GM23338 (cell line): ENCODE data around the gene CHMP4B. TPM values are rescaled to one million over a fixed set of nuclear protein-coding genes. Genes with fewer than 3 reads are reported as not detected.

Experiments used
- ATAC-seq: fragments of 200-7000 bp; cut with Tn5 transposase; 3 replicates; pipeline ENCODE4 v1.9.1; 2020
- DNase-seq: peaks from one replicate; pipeline ENCODE4 v3.0.0-alpha.2; 2015; ENCODE audit warnings: low spot score
- H2AFZ ChIP-seq: fragments of 200-600 bp; sonication (generic); 2 replicates; pipeline ENCODE4 v1.8.0; 2016; ENCODE audit warnings: antibody characterized with exemption, mild to moderate bottlenecking, moderate library complexity
- H3F3A ChIP-seq: fragments of 200-600 bp; sonication (generic); replicated peaks from 2 replicates; pipeline ENCODE4 v1.8.0; 2017; ENCODE audit warnings: antibody characterized with exemption, mixed run types, low read depth
- H3K27ac ChIP-seq: fragments of 200-600 bp; sonication (generic); 2 replicates; pipeline ENCODE4 v1.6.1; 2016; ENCODE audit warnings: low read depth
- H3K27me3 ChIP-seq: fragments of 200-600 bp; sonication (generic); 2 replicates; pipeline ENCODE4 v1.8.0; 2016; ENCODE audit warnings: mild to moderate bottlenecking, mixed run types, moderate library complexity; ENCODE audit not compliant: insufficient read depth
- H3K36me3 ChIP-seq: fragments of 200-600 bp; sonication (generic); 2 replicates; pipeline ENCODE4 v1.8.0; 2016; ENCODE audit warnings: mild to moderate bottlenecking; ENCODE audit not compliant: insufficient read depth
- H3K4me1 ChIP-seq: fragments of 200-600 bp; sonication (generic); 2 replicates; pipeline ENCODE4 v1.8.0; 2016; ENCODE audit warnings: mild to moderate bottlenecking, moderate library complexity; ENCODE audit not compliant: insufficient read depth
- H3K4me2 ChIP-seq: fragments of 200-600 bp; sonication (generic); 2 replicates; pipeline ENCODE4 v1.7.1; 2017; ENCODE audit warnings: mixed run types
- H3K4me3 ChIP-seq: fragments of 200-600 bp; sonication (generic); 2 replicates; pipeline ENCODE4 v1.6.1; 2016; ENCODE audit warnings: mixed run types
- H3K79me2 ChIP-seq: fragments of 200-600 bp; sonication (generic); replicated peaks from 2 replicates; pipeline ENCODE4 v1.8.0; 2017; ENCODE audit warnings: mild to moderate bottlenecking; ENCODE audit not compliant: insufficient read depth
- H3K9me2 ChIP-seq: fragments of 200-600 bp; sonication (generic); 2 replicates; pipeline ENCODE4 v1.8.0; 2017; ENCODE audit not compliant: insufficient read depth
- H4K20me1 ChIP-seq: fragments of 200-600 bp; sonication (generic); replicated peaks from 2 replicates; pipeline ENCODE4 v1.8.0; 2017; ENCODE audit warnings: mild to moderate bottlenecking; ENCODE audit not compliant: insufficient read depth
- H3K27ac Mint-ChIP-seq: 2 replicates; pipeline ENCODE4 v1.8.0; 2020; ENCODE audit warnings: inconsistent platforms, mild to moderate bottlenecking, moderate library complexity, mixed read lengths
- H3K27me3 Mint-ChIP-seq: 3 replicates; pipeline ENCODE4 v1.8.0; 2022; ENCODE audit warnings: low read depth, mild to moderate bottlenecking, moderate library complexity, mixed read lengths, inconsistent platforms; ENCODE audit not compliant: insufficient read depth, poor library complexity
- H3K36me3 Mint-ChIP-seq: 3 replicates; pipeline ENCODE4 v1.8.0; 2021; ENCODE audit warnings: low read depth, mild to moderate bottlenecking, inconsistent platforms, moderate library complexity, mixed read lengths
- H3K4me1 Mint-ChIP-seq: 3 replicates; pipeline ENCODE4 v1.8.0; 2020; ENCODE audit warnings: mild to moderate bottlenecking, inconsistent platforms, mixed read lengths
- H3K4me3 Mint-ChIP-seq: 3 replicates; pipeline ENCODE4 v1.8.0; 2021; ENCODE audit warnings: moderate library complexity, mild to moderate bottlenecking, inconsistent platforms, mixed read lengths
- H3K9me3 Mint-ChIP-seq: 3 replicates; pipeline ENCODE4 v1.8.0; 2020; ENCODE audit warnings: moderate library complexity, mild to moderate bottlenecking, inconsistent platforms, mixed read lengths
- CREB1 ChIP-seq: fragments of 250-450 bp; sonication (Bioruptor Pico); IDR thresholded peaks from 2 replicates; pipeline ENCODE4 v1.5.0; 2020; ENCODE audit warnings: low read depth, mild to moderate bottlenecking, moderate library complexity
- ETS1 ChIP-seq: IDR thresholded peaks from 2 replicates; pipeline ENCODE4 v1.6.1; 2016; ENCODE audit warnings: antibody characterized with exemption
- EZH2 ChIP-seq: fragments of 200-600 bp; sonication (generic); IDR thresholded peaks from one replicate; pipeline ENCODE4 v1.8.0; 2017; ENCODE audit warnings: antibody characterized with exemption, mild to moderate bottlenecking, low read depth; ENCODE audit not compliant: unreplicated experiment
- EZH2phosphoT487 ChIP-seq: fragments of 200-600 bp; sonication (generic); IDR thresholded peaks from one replicate; pipeline ENCODE4 v1.8.1; 2018; ENCODE audit warnings: antibody characterized with exemption; ENCODE audit not compliant: unreplicated experiment
- JUNB ChIP-seq: IDR thresholded peaks from one replicate; pipeline ENCODE4 v1.6.1; 2016; ENCODE audit warnings: antibody characterized with exemption; ENCODE audit not compliant: unreplicated experiment
- NANOG ChIP-seq: IDR thresholded peaks from 2 replicates; pipeline ENCODE4 v1.6.1; 2016; ENCODE audit warnings: antibody characterized with exemption, borderline replicate concordance
- POLR2AphosphoS5 ChIP-seq: IDR thresholded peaks from 2 replicates; pipeline ENCODE4 v1.6.1; 2016; ENCODE audit warnings: antibody characterized with exemption, low read depth
- STAT1 ChIP-seq: IDR thresholded peaks from one replicate; pipeline ENCODE4 v1.6.1; 2016; ENCODE audit warnings: antibody characterized with exemption; ENCODE audit not compliant: unreplicated experiment
- ZNF114 ChIP-seq: fragments of 250-450 bp; sonication (Bioruptor Pico); IDR thresholded peaks from 2 replicates; pipeline ENCODE4 v1.5.0; 2020; ENCODE audit warnings: mild to moderate bottlenecking, moderate library complexity
- polyA plus RNA-seq: library from polyadenylated mRNA; unstranded; fragments of >200 nt; fragmentation: Nextera tagmentation; extraction: Ambion mirVana; gene quantifications from 2 replicates; pipeline ENCODE4 v1.2.1, GENCODE V29; 2016
- total RNA-seq: library from RNA; depleted of rRNA; stranded (reverse); fragments of >200 nt; shearing (Covaris generic); gene quantifications from 2 replicates; pipeline ENCODE4 v1.2.3, GENCODE V29; 2014
- TF ChIP-seq, protein P1 (sequence below), 2 experiments: fragments of 200-600 bp in 1 of 2; sonication (generic) in 1 of 2; conservative IDR thresholded peaks; 2 replicates each; pipeline versions ENCODE4 v1.5.1 to v1.6.1; 2016 to 2017; ENCODE audit warnings: antibody characterized with exemption in 2 of 2, low read depth in 2 of 2, mild to moderate bottlenecking in 2 of 2, moderate library complexity in 1 of 2
- TF ChIP-seq, protein P2 (sequence below): fragments of 250-450 bp; sonication (Bioruptor Pico); IDR thresholded peaks from 2 replicates; pipeline ENCODE4 v1.5.0; 2020; ENCODE audit warnings: mild to moderate bottlenecking, moderate library complexity

The CHMP4B gene
- total and polyA plus RNA-seq, 2 experiments from 2014 or later, result 14.5 to 49.3 TPM

DNA sequence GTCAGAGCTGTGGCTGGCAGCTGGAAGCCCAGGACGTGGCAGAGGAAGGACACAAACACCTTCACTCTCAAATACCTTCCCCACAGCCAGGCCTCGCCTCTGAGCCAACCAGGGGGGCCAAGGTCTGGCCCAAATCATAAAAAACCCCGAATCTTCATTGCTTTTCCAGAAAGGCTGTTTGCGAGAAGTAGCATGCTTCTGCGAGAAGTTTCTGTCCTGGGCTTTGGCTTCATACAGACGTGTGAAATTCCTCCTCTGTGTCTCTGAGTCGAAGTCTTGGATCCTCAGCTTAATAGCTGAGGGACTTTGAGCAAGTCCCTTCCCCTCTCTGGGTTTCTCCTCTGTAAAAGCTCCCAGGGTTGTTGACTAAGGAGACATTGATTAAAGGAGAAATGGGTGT is 63.0 kb downstream of the CHMP4B start:
- Mint-ChIP-seq H3K4me3 (no peak overlapping the region), H3K27ac (no peak overlapping the region), H3K27me3 (peaks cover 15% of the 10 kb centered on the region), H3K9me3 (peaks cover 12% of the 10 kb centered on the region), H3K4me1 (peaks cover 10% of the 10 kb centered on the region; the same call in 2 of the 3 replicates), H3K36me3 (no peaks in the 10 kb centered on the region; the same call in 2 of the 3 replicates)
- Histone ChIP-seq H3K9me2 (no peaks in the 10 kb centered on the region), H3K4me3 (no peak overlapping the region), H3K4me2 (no peak overlapping the region), H4K20me1 (no peaks in the 10 kb centered on the region), H3F3A (no peaks in the 10 kb centered on the region), H3K79me2 (no peaks in the 10 kb centered on the region), H3K27ac (no peak overlapping the region), H3K36me3 (no peaks in the 10 kb centered on the region), H3K4me1 (no peaks in the 10 kb centered on the region), H2AFZ (no peak overlapping the region), H3K27me3 (no peaks in the 10 kb centered on the region)
- ATAC-seq (no peak), DNase-seq (no peak)
- TF ChIP-seq JUNB, result no peak
- TF ChIP-seq, protein P1, sequence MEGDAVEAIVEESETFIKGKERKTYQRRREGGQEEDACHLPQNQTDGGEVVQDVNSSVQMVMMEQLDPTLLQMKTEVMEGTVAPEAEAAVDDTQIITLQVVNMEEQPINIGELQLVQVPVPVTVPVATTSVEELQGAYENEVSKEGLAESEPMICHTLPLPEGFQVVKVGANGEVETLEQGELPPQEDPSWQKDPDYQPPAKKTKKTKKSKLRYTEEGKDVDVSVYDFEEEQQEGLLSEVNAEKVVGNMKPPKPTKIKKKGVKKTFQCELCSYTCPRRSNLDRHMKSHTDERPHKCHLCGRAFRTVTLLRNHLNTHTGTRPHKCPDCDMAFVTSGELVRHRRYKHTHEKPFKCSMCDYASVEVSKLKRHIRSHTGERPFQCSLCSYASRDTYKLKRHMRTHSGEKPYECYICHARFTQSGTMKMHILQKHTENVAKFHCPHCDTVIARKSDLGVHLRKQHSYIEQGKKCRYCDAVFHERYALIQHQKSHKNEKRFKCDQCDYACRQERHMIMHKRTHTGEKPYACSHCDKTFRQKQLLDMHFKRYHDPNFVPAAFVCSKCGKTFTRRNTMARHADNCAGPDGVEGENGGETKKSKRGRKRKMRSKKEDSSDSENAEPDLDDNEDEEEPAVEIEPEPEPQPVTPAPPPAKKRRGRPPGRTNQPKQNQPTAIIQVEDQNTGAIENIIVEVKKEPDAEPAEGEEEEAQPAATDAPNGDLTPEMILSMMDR (conservative IDR thresholded peaks at IDR 0.05; ENCODE audit: low read depth in 2 of 2), result no peak
- TF ChIP-seq ETS1, result no peak
- no peak for TF ChIP-seq NANOG

DNA sequence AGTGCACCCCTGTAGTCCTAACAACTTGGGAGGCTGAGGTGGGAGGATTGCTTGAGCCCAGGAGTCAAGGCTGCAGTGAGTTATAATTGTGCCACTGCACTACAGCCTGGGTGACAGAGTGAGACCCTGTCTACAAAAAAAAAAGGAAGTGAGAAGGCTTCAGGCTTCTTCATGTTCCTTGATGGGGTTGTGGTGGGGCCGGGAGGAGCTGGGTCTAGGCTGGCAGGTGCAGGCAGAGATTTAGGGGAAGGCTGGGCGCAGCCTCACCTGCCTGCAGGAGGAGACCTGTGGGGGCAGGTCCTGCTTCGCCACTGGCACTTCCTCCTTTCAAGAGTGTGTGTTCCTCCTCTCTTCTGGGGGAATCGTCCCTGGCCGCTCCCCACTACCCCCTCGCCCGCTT is 63.9 kb downstream of the CHMP4B start:
- no peak overlapping the region for H3K27ac ChIP-seq
- no peaks in the 10 kb centered on the region for H3K36me3 ChIP-seq
- no peak for ATAC-seq
- H3K9me2 ChIP-seq, result no peaks in the 10 kb centered on the region
- H3K9me3 Mint-ChIP-seq, result peaks cover 14% of the 10 kb centered on the region
- no peaks in the 10 kb centered on the region for H4K20me1 ChIP-seq
- H3K4me3 ChIP-seq, result no peak overlapping the region
- peaks cover 12% of the 10 kb centered on the region for H3K27me3 Mint-ChIP-seq
- H3K4me1 Mint-ChIP-seq, result peaks cover 7% of the 10 kb centered on the region; the same call in 1 of the 3 replicates
- H3K4me2 ChIP-seq, result no peak overlapping the region
- H3K36me3 Mint-ChIP-seq, result no peaks in the 10 kb centered on the region; the same call in 2 of the 3 replicates
- H3K4me1 ChIP-seq, result no peaks in the 10 kb centered on the region
- H3K79me2 ChIP-seq, result no peaks in the 10 kb centered on the region
- H3K27me3 ChIP-seq, result no peaks in the 10 kb centered on the region
- no peak for DNase-seq
- H2AFZ ChIP-seq, result no peak overlapping the region
- no peak overlapping the region for H3K4me3 Mint-ChIP-seq
- no peaks in the 10 kb centered on the region for H3F3A ChIP-seq
- H3K27ac Mint-ChIP-seq, result no peak overlapping the region
- TF ChIP-seq ETS1 (no peak), STAT1 (no peak), ZNF114 (CRISPR knock-in tag) (no peak), NANOG (no peak), EZH2phosphoT487 (no peak), EZH2 (no peak), POLR2AphosphoS5 (no peak), CREB1 (CRISPR knock-in tag) (no peak)
- TF ChIP-seq, protein P2, sequence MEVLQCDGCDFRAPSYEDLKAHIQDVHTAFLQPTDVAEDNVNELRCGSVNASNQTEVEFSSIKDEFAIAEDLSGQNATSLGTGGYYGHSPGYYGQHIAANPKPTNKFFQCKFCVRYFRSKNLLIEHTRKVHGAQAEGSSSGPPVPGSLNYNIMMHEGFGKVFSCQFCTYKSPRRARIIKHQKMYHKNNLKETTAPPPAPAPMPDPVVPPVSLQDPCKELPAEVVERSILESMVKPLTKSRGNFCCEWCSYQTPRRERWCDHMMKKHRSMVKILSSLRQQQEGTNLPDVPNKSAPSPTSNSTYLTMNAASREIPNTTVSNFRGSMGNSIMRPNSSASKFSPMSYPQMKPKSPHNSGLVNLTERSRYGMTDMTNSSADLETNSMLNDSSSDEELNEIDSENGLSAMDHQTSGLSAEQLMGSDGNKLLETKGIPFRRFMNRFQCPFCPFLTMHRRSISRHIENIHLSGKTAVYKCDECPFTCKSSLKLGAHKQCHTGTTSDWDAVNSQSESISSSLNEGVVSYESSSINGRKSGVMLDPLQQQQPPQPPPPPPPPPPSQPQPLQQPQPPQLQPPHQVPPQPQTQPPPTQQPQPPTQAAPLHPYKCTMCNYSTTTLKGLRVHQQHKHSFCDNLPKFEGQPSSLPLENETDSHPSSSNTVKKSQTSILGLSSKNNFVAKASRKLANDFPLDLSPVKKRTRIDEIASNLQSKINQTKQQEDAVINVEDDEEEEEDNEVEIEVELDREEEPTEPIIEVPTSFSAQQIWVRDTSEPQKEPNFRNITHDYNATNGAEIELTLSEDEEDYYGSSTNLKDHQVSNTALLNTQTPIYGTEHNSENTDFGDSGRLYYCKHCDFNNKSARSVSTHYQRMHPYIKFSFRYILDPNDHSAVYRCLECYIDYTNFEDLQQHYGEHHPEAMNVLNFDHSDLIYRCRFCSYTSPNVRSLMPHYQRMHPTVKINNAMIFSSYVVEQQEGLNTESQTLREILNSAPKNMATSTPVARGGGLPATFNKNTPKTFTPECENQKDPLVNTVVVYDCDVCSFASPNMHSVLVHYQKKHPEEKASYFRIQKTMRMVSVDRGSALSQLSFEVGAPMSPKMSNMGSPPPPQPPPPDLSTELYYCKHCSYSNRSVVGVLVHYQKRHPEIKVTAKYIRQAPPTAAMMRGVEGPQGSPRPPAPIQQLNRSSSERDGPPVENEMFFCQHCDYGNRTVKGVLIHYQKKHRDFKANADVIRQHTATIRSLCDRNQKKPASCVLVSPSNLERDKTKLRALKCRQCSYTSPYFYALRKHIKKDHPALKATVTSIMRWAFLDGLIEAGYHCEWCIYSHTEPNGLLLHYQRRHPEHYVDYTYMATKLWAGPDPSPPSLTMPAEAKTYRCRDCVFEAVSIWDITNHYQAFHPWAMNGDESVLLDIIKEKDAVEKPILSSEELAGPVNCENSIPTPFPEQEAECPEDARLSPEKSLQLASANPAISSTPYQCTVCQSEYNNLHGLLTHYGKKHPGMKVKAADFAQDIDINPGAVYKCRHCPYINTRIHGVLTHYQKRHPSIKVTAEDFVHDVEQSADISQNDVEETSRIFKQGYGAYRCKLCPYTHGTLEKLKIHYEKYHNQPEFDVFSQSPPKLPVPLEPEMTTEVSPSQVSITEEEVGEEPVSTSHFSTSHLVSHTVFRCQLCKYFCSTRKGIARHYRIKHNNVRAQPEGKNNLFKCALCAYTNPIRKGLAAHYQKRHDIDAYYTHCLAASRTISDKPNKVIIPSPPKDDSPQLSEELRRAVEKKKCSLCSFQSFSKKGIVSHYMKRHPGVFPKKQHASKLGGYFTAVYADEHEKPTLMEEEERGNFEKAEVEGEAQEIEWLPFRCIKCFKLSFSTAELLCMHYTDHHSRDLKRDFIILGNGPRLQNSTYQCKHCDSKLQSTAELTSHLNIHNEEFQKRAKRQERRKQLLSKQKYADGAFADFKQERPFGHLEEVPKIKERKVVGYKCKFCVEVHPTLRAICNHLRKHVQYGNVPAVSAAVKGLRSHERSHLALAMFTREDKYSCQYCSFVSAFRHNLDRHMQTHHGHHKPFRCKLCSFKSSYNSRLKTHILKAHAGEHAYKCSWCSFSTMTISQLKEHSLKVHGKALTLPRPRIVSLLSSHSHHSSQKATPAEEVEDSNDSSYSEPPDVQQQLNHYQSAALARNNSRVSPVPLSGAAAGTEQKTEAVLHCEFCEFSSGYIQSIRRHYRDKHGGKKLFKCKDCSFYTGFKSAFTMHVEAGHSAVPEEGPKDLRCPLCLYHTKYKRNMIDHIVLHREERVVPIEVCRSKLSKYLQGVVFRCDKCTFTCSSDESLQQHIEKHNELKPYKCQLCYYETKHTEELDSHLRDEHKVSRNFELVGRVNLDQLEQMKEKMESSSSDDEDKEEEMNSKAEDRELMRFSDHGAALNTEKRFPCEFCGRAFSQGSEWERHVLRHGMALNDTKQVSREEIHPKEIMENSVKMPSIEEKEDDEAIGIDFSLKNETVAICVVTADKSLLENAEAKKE, result no peak
